Right lobe of liver (tissue), 4 donors: ENCODE data around the gene TBCC.

Source experiments
- CTCF ChIP-seq, 4 donors: fragments of 200-600 bp in 3 of 4; fragments of 450-650 bp in 1 of 4; IDR thresholded peaks; one replicate each; pipeline versions ENCODE4 v1.5.1 to v1.8.0; 2016 to 2022; ENCODE audit warnings: antibody characterized with exemption in 4 of 4, mild to moderate bottlenecking in 2 of 4
- POLR2A ChIP-seq: fragments of 450-650 bp; IDR thresholded peaks from one replicate; pipeline ENCODE4 v1.6.1; 2017; ENCODE audit warnings: antibody characterized with exemption, mild to moderate bottlenecking
- donor health status: DM: no; HTN: no; CAD: no.
- donor health status: DM: no; HTN: no; CAD: no.
- donor health status: DM: no; HTN: yes; CAD: no.

- TF ChIP-seq CTCF (IDR thresholded peaks at IDR 0.05) (no peak), POLR2A (no peak)
Measured at GRCh38 chr6:42714098-42714761, 31.7 kb downstream of the TBCC start.
